Gastroesophageal sphincter (tissue), 3 donors: Measurements from ENCODE around the gene ZNF280D.

ENCODE experiments used
- CTCF ChIP-seq, 4 experiments: fragments of 200-600 bp in 2 of 4; fragments of 450-650 bp in 2 of 4; sonication (generic) in 1 of 4; IDR thresholded peaks; one replicate each; pipeline ENCODE4 v1.5.1; 2017 to 2019; ENCODE audit warnings: antibody characterized with exemption in 4 of 4, mild to moderate bottlenecking in 2 of 4, moderate library complexity in 2 of 4
- POLR2A ChIP-seq, 2 donors: fragments of 450-650 bp; IDR thresholded peaks; one replicate each; pipeline ENCODE4 v1.6.1; 2017; ENCODE audit warnings: antibody characterized with exemption in 2 of 2, mild to moderate bottlenecking in 2 of 2, moderate library complexity in 1 of 2

DNA sequence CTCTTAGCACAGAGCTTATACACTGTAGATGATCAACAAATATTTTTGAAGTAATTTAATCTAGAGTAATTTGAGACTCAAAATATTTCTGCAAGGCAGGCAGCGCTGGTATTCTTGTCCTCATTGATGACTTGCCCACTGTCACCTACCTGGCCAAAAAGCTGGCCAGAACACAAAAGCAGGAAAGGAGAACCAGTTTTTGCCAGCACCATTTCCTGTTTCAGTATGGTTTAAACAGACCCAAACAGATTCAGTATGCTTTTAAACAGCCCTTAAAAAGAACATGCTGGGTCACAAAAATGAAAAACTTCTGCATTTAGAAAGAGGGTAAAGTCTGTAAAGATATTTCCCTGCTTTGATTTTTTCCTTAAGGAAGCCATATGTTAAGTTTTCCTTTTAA, 42.3 kb upstream of the ZNF280D start:
- no peak for TF ChIP-seq POLR2A (IDR thresholded peaks at IDR 0.05)
- no peak for TF ChIP-seq CTCF (IDR thresholded peaks at IDR 0.05)
